NB4 (cell line): ENCODE data around the gene ZNF205.

ENCODE experiments used
- DNase-seq: peaks from one replicate; pipeline ENCODE4 v3.0.0; 2010; ENCODE audit warnings: low read depth
- H3K4me3 ChIP-seq: one replicate; pipeline ENCODE4 v1.5.1; 2011; ENCODE audit warnings: mild to moderate bottlenecking, low read depth, low read length, moderate library complexity
- MAX ChIP-seq: IDR thresholded peaks from 2 replicates; pipeline ENCODE4 v1.6.1; 2011; ENCODE audit warnings: low read depth, low read length
- MYC ChIP-seq: IDR thresholded peaks from 2 replicates; pipeline ENCODE4 v1.6.1; 2011; ENCODE audit warnings: low read depth, low read length
- POLR2A ChIP-seq: IDR thresholded peaks from 2 replicates; pipeline ENCODE4 v1.6.1; 2011; ENCODE audit warnings: mild to moderate bottlenecking; ENCODE audit not compliant: insufficient read length; ENCODE audit errors: extremely low read depth
- TF ChIP-seq, protein P1 (sequence below): IDR thresholded peaks from one replicate; pipeline ENCODE4 v1.5.1; 2012; ENCODE audit warnings: low read depth, low read length

ZNF205 gene

GRCh38 chr16:3142770-3143169, 30.4 kb downstream of the ZNF205 start:
- DNase-seq = no peak
- no peak overlapping the region for H3K4me3 ChIP-seq
- no peak for TF ChIP-seq MAX
- no peak for TF ChIP-seq POLR2A
- no peak for TF ChIP-seq MYC
- TF ChIP-seq, protein P1, sequence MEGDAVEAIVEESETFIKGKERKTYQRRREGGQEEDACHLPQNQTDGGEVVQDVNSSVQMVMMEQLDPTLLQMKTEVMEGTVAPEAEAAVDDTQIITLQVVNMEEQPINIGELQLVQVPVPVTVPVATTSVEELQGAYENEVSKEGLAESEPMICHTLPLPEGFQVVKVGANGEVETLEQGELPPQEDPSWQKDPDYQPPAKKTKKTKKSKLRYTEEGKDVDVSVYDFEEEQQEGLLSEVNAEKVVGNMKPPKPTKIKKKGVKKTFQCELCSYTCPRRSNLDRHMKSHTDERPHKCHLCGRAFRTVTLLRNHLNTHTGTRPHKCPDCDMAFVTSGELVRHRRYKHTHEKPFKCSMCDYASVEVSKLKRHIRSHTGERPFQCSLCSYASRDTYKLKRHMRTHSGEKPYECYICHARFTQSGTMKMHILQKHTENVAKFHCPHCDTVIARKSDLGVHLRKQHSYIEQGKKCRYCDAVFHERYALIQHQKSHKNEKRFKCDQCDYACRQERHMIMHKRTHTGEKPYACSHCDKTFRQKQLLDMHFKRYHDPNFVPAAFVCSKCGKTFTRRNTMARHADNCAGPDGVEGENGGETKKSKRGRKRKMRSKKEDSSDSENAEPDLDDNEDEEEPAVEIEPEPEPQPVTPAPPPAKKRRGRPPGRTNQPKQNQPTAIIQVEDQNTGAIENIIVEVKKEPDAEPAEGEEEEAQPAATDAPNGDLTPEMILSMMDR = no peak

DNA sequence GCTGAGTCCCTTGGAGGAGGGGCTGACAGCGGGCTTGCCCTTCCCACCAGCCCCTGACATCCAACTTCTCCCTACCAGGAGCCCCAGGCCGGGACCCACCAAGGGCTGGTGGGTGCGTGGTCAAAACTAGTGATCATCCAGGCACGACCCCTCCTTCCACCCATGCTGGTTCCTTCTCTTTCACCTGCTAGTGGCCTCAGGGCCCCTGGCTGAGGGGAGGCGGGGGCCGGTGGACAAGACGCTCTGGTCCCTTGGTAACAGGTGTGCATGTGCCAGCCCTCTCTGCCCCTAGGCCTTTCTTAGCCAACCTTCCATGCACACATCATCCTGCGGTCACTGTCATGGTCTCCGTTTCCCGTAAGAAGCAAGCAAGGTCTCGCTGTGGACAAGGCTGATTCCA, 30.8 kb downstream of the ZNF205 start:
- no peak overlapping the region for H3K4me3 ChIP-seq
- no peak for DNase-seq
- TF ChIP-seq, protein P1 = no peak
- TF ChIP-seq MAX (no peak), MYC (no peak), POLR2A (no peak)

DNA sequence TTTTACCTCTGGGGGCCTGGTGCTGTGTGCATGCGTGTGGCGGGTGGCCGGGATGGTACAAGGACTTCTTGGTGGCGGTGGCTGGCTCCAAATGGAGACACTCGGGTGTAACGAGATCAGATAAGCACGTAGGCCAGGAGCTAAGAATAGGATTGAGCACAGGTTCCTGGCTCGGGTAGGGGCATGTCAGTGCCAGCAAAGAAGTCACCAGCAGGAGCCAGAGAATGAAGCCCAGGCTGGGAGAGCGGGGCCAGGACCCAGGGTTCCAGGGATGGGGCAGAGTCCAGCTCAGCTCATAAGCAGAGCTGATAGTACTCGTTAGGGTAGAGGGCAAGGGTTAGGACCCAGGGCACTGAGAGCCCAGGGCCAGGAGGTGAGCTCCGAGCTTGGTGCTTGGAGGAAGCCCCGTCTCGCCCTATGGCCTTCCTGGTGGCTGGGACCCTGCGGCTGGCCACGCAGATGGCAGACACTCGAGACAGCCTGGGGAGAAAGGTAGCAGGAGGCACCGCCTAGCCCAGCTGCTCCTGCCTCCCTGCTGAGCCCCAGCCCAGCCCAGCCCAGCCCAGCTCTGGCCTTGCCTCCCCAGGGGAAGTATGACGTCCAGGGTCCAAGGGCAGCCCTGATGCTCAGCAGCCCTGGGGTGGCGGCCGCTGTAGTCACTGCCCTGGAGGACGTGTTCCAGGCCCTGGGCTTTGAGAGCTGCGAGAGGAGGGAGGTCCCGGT, 31.4 kb downstream of the ZNF205 start:
- TF ChIP-seq MAX (no peak), MYC (no peak), POLR2A (no peak)
- TF ChIP-seq, protein P1 = no peak
- no peak overlapping the region for H3K4me3 ChIP-seq
- no peak for DNase-seq

- H3K4me3 ChIP-seq = no peak overlapping the region
- TF ChIP-seq, protein P1 = no peak
- TF ChIP-seq MYC (no peak), MAX (no peak), POLR2A (no peak)
- no peak for DNase-seq
Measured at GRCh38 chr16:3144321-3144983, 32.1 kb downstream of the ZNF205 start.

DNA sequence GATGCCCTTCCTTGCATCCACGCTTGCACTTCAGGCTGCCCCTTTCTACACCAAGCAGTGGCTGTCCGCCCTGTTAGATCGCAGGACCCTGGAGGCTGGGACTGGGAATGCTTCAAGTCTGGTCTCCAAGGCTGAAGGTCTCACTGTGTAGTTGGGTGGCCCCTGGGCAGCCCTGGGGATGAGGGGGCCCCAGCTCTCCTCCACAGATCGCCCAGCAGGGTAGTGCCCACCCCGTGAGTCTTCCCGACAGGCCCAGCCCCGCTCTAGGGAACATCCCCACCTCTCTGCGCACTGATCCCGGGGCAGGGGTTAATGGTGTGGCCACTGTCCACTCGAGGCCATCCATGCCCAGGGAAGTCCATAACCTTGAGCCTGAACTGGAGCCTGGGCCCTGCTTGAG, 32.8 kb downstream of the ZNF205 start:
- no peak overlapping the region for H3K4me3 ChIP-seq
- DNase-seq = no peak
- no peak for TF ChIP-seq MAX
- TF ChIP-seq MYC = no peak
- no peak for TF ChIP-seq POLR2A
- TF ChIP-seq, protein P1 = no peak
